ENCODE results near the gene OLIG2.

Gene OLIG2

GRCh38 chr21:33075596-33076195, 50.0 kb downstream of the OLIG2 start:
- H3K9me3 ChIP-seq (ENCODE audit: severe bottlenecking) = no peaks in the 10 kb centered on the region
- no peak overlapping the region for H3K4me3 ChIP-seq (ENCODE audit: severe bottlenecking)
- H3K4me1 ChIP-seq (ENCODE audit: insufficient read depth, poor library complexity, severe bottlenecking) = no peaks in the 10 kb centered on the region
- H3K27ac ChIP-seq (ENCODE audit: poor library complexity, severe bottlenecking) = no peak overlapping the region
- ATAC-seq (ENCODE audit: low read depth) = no peak
- H3K27me3 ChIP-seq (ENCODE audit: insufficient read depth, poor library complexity, severe bottlenecking) = peaks cover 59% of the 10 kb centered on the region
- H3K36me3 ChIP-seq (ENCODE audit: low read depth) = no peaks in the 10 kb centered on the region
- DNase-seq (ENCODE audit: low spot score) = no peak
- TF ChIP-seq, protein P1, sequence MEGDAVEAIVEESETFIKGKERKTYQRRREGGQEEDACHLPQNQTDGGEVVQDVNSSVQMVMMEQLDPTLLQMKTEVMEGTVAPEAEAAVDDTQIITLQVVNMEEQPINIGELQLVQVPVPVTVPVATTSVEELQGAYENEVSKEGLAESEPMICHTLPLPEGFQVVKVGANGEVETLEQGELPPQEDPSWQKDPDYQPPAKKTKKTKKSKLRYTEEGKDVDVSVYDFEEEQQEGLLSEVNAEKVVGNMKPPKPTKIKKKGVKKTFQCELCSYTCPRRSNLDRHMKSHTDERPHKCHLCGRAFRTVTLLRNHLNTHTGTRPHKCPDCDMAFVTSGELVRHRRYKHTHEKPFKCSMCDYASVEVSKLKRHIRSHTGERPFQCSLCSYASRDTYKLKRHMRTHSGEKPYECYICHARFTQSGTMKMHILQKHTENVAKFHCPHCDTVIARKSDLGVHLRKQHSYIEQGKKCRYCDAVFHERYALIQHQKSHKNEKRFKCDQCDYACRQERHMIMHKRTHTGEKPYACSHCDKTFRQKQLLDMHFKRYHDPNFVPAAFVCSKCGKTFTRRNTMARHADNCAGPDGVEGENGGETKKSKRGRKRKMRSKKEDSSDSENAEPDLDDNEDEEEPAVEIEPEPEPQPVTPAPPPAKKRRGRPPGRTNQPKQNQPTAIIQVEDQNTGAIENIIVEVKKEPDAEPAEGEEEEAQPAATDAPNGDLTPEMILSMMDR (IDR thresholded peaks at IDR 0.05; ENCODE audit: poor library complexity, severe bottlenecking) = no peak

DNA sequence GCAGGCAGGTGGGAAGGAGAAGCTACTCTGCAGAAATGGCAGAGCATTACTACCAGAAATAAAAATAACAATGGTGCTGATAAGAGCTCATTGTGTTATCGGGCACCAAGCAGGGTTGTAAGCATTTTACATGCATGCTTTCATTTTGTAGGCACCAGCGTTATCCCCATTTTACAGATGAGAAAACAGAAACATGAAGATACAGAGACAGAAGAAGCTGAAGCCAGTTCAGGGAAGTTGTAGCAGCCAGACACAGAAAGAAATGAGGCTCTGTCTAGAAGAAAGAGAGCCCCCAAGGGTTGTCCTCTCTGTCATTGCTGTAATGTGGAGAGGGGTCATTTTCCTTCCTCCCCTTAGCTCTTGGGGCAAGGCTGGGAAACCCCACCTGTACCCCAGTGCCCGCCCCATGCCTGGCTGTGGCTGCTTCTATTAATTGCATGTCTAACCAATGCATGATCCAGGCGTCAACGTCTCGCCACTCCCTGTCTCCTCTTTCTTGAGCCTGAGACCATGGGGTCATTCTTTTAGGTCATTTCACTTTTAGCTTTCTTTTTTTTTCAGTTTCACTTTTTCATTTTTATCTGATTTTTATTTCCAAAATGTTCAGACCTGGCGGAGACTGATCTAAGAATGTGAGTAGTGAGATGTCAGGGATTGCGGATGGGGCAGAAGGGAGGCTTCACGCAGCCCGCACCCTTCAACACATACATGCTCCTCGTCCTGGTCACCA, 51.0 kb downstream of the OLIG2 start:
- peaks cover 48% of the 10 kb centered on the region for H3K27me3 ChIP-seq (ENCODE audit: insufficient read depth, poor library complexity, severe bottlenecking)

More for the DNA sequence above, 51.0 kb downstream of the OLIG2 start:
- no peak for DNase-seq (ENCODE audit: low spot score)
- TF ChIP-seq, protein P1 (IDR thresholded peaks at IDR 0.05; ENCODE audit: poor library complexity, severe bottlenecking) = no peak
- H3K9me3 ChIP-seq (ENCODE audit: severe bottlenecking) = no peaks in the 10 kb centered on the region
- H3K27ac ChIP-seq (ENCODE audit: poor library complexity, severe bottlenecking) = no peak overlapping the region
- H3K36me3 ChIP-seq (ENCODE audit: low read depth) = no peaks in the 10 kb centered on the region
- no peaks in the 10 kb centered on the region for H3K4me1 ChIP-seq (ENCODE audit: insufficient read depth, poor library complexity, severe bottlenecking)
- no peak overlapping the region for H3K4me3 ChIP-seq (ENCODE audit: severe bottlenecking)
- ATAC-seq (ENCODE audit: low read depth) = no peak

Measured in RWPE2 (cell line).